VCaP (cell line): ENCODE measurements around the gene UBR7.
A peak's percentile ranks its signal among the peaks of the same experiment; 100 is the strongest.

Experiments
- H3K27ac ChIP-seq: fragments of 450-650 bp; 2 replicates; pipeline ENCODE4 v1.5.1; 2017
- CTCF ChIP-seq: fragments of 450-650 bp; conservative IDR thresholded peaks from 2 replicates; pipeline ENCODE4 v1.5.1; 2017; ENCODE audit warnings: mild to moderate bottlenecking, moderate library complexity

The UBR7 gene

GRCh38 chr14:93186466-93186865 is 20.6 kb upstream of the UBR7 start:
- peak overlapping the region; percentile 95 for H3K27ac ChIP-seq

GRCh38 chr14:93186956-93187355 is 20.1 kb upstream of the UBR7 start:
- H3K27ac ChIP-seq, result no peak overlapping the region; the same call in 1 of the 2 replicates
- TF ChIP-seq CTCF, result no peak

More at GRCh38 chr14:93186466-93186865, 20.6 kb upstream of the UBR7 start:
- no peak for TF ChIP-seq CTCF

DNA sequence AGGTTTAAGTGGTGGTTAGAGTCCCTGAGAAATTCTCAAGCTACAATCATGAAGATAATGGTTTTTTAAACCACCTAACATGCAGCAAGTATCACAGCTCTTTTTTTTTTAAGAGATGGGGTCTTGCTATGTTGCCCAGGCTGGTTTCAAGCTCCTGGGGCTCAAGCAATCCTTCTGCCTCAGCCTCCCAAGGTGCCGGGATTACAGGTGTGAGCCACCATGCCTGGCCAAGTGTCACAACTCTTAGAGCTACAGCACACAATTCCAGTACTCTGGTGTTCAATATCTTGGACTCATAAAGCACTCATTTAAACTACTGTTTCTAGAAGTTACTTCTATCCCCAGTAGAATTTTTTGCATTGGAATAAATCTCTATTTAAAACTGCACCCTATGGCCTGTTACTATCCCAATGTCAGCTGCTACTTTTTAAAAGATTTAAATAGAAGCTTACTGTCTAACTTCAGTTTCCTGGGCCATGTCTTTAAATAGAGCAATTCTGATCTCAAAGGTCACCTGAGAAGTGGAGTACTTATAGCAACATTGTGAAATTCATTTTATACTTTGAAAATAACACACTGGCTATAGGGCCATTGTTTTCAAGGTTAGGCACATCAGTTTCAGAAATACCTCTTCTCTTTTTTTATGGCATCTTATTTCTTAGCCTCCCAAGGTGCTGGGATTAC is 11.6 kb upstream of the UBR7 start:
- TF ChIP-seq CTCF, result no peak
- no peak overlapping the region for H3K27ac ChIP-seq

DNA sequence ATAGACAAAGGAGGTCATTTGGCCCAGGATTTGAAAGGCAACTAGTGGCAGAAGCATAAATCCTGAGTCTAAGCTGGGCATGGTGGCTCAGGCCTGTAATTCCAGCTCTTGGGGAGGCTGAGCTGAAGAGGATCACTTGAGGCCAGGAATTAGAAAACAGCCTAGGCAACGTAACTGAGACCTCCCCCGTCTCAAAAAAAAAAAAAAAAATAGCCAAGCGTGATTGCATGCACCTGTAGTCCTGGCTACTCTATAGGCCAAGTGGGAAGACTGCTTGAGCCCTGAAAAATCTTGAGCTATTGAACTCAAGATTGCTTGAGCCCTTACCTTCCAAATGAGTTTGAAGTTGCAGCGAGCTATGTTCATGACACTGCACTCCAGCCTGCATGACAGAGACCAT is 8.0 kb upstream of the UBR7 start:
- H3K27ac ChIP-seq, result no peak overlapping the region
- TF ChIP-seq CTCF, result no peak

- TF ChIP-seq CTCF, result no peak
- H3K27ac ChIP-seq, result no peak overlapping the region
Observed at GRCh38 chr14:93200553-93200952, 6.5 kb upstream of the UBR7 start.

- TF ChIP-seq CTCF, result no peak
- no peak overlapping the region for H3K27ac ChIP-seq
Observed at GRCh38 chr14:93201155-93201704, 5.8 kb upstream of the UBR7 start.

DNA sequence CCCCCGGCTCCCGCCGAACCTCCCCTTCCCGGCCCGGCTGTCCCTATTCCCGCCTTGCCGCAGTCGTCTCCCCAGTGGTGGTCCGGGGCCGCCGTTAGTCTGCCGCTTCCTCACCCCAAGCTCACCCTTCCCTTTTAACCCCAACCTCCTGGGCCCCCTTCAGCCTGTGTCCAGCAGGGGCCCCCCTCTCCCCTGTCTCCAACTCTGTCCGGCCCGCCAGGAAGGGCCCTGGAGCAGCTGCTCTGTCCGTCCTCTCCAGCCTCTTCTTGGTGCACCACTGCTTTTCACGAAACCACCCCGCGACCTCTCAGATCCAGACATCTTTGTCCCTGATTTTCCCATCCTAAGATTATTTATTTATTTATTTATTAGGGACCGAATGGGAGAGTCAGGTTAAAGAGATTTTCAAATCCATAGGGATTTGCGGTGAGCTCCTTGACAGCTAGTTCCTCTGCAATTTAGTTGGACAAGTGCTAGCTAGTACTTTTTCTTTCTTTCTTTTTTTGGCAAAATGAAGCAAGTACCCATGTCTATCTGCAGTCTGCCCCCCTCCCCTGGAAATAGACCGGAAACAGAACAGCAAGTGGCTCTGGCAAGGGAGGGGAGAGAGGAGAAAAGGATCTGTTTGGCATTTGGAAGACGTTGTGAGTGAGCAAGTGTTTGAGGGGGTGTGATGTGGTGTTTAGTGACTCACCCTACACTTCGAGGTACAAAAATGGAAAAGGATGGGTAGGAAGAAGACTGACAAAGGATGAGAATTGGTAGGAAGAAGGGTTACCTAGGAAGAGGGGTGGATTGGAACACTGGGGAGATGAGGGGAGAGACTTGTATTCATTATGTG is 632 bp downstream of the UBR7 start:
- H3K27ac ChIP-seq, result peak overlapping the region; percentile 79

More for the DNA sequence above, 632 bp downstream of the UBR7 start:
- TF ChIP-seq CTCF, result peak; percentile 46; the same call in 1 of the 2 replicates
